Embryonic facial prominence (tissue), 1 donor: ENCODE results near the gene RBM23.
"Not testable (repeated sequence)": the region's sequence is repeated elsewhere in the genome, so short reads cannot be mapped to it uniquely, and the experiment has no call there.

ENCODE experiments used
- DNase-seq: peaks from one replicate; pipeline ENCODE4 v3.0.0-alpha.2; 2016; ENCODE audit errors: extremely low spot score

Gene RBM23

GRCh38 chr14:22918804-22919600 is at the start of gene RBM23:
Gene RBM23, minus strand, starts transcription at chr14:22919149.
- DNase-seq, result peak; percentile 99

- no peak for DNase-seq
These were observed 47.9 kb upstream of the RBM23 start for GRCh38 chr14:22966783-22967269.

- not testable (repeated sequence) for DNase-seq
These were observed 47.2 kb upstream of the RBM23 start for GRCh38 chr14:22965916-22966782.

- DNase-seq, result no peak
These were observed 43.2 kb upstream of the RBM23 start for GRCh38 chr14:22962061-22962676.

GRCh38 chr14:22955702-22956569 is 37.0 kb upstream of the RBM23 start:
- DNase-seq, result no peak

- no peak for DNase-seq
These were observed 33.5 kb upstream of the RBM23 start for GRCh38 chr14:22952418-22952817.

- not testable (repeated sequence) for DNase-seq
These were observed 32.8 kb upstream of the RBM23 start for GRCh38 chr14:22951795-22952194.

GRCh38 chr14:22945642-22946041 is 26.7 kb upstream of the RBM23 start:
- no peak for DNase-seq

GRCh38 chr14:22939684-22940083 is 20.7 kb upstream of the RBM23 start:
- no peak for DNase-seq

GRCh38 chr14:22935156-22935555 is 16.2 kb upstream of the RBM23 start:
- no peak for DNase-seq

- no peak for DNase-seq
These were observed 13.2 kb upstream of the RBM23 start for GRCh38 chr14:22932146-22932545.

GRCh38 chr14:22929961-22930364 is 11.0 kb upstream of the RBM23 start:
- no peak for DNase-seq

GRCh38 chr14:22929104-22929960 is 10.4 kb upstream of the RBM23 start, which contains the start of gene PRMT5:
Gene PRMT5, minus strand, starts transcription at chr14:22929376. Its CDS starts 15 bp downstream, at chr14:22929361.
- peak; percentile 100 for DNase-seq

- no peak for DNase-seq
These were observed 9.5 kb upstream of the RBM23 start for GRCh38 chr14:22928237-22929103.

GRCh38 chr14:22926316-22926715 is 7.4 kb upstream of the RBM23 start:
- DNase-seq, result no peak

- DNase-seq, result no peak
These were observed 6.6 kb upstream of the RBM23 start for GRCh38 chr14:22925513-22925912.

- no peak for DNase-seq
These were observed 4.8 kb upstream of the RBM23 start for GRCh38 chr14:22923746-22924145.

- no peak for DNase-seq
These were observed 3.3 kb upstream of the RBM23 start for GRCh38 chr14:22922294-22922693.

GRCh38 chr14:22920697-22921096 is 1.7 kb upstream of the RBM23 start:
- no peak for DNase-seq
